GM03348 (cell line): ENCODE results near the gene PFDN1.

Source experiments
- DNase-seq: peaks from one replicate; pipeline ENCODE4 v3.0.0; 2012; ENCODE audit warnings: low spot score

Gene PFDN1

DNA sequence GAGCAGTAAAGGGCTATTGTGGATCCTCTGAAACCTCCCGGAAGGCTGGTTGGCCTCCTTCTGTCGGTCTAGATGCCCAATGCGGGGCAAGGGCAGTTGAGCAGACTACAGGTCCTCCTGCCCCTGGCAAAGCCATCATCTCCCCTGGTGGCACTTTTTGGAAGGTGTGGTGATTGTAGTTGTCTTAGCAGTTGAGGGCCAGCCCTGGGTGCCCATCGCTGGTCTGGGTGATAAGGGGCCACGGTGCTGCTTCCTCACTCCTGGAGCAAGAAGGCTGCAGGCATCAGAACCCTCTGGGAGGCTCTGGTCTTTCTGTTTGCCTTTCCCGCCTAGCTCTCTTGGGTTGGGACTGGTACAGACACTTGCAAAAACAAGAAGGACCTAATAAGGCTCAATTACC is 64.1 kb downstream of the PFDN1 start:
- no peak for DNase-seq

DNA sequence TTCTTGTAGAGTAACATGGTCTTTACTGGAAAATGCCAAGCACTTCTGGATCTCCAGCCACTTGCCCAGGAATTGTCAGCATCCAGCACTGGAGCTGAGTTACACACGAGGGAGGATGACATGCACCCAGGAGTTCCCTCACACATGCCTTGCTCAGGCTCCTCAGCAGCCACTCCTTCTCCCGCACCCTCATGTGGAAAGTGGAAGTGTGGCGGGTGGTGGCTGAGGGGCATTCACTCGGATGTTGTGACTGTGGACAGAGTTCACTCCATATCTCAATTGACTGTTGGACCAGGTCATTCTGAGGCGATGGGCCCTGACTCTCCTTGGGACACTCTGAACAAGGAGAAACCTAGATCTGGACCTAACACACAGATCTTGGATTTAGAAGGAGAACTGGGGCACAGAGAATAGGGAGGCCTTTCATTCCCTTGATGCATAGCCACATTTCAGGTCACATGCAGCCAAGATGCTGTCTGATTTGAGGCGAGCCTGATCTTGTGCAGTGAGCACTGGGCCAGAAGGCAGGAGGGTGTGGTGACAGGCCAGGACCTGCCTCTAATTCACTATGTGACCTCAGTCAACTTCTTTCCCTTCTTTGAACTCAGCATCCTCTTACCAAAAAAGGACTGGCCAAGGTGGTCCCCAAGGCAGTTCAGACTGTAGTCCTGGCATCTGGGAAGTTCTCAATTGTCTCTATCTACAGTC is 65.9 kb downstream of the PFDN1 start:
- DNase-seq: no peak

GRCh38 chr5:140235791-140236551 is 66.9 kb downstream of the PFDN1 start:
- no peak for DNase-seq

GRCh38 chr5:140234377-140234989 is 68.4 kb downstream of the PFDN1 start:
- no peak for DNase-seq

- no peak for DNase-seq
Observed at GRCh38 chr5:140232731-140233130, 70.2 kb downstream of the PFDN1 start.

- no peak for DNase-seq
Observed at GRCh38 chr5:140230373-140230772, 72.5 kb downstream of the PFDN1 start.

DNA sequence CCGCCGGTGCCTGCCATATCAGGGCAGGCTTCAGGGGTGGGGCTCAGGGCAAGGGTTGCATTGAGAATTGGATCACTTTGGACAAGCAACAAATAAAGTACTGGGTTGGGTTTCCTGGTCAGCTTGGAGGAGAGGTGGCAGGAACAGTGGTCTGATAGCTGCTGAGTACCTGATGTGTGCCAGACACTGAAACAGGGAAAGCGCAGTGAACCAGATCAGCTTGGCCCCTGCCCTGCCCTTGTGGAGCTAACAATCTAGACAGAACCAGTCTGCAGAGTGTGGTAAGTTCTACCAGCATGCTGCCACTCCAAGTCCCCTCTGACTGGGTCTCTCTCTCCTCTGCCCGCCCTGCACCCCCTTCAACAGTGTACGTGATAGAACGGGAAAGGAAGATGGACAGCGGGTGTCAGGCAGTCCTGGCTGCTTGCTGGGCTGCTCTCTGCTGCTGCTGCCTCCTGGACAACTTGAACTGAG is 74.5 kb downstream of the PFDN1 start:
- no peak for DNase-seq

DNA sequence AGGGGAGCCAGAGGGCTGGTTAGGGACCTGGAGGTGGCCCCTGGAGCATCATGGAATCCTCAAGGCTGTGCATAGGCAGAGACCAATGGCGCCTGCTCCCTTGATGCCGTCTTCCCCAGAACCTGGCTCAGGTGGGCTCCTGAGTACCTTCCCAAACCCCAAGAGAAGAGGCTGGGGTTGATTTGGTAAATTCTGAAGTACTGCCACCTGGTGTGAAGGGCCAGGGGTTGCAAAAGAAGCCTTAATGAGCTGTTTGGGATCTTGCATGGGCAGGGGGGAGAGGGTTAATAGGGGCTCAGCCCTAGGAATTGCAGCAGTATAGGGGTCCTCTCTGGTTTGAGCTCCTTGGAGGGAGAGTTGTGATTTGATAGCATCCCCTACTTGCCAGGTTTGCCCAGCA is 75.9 kb downstream of the PFDN1 start:
- no peak for DNase-seq

DNA sequence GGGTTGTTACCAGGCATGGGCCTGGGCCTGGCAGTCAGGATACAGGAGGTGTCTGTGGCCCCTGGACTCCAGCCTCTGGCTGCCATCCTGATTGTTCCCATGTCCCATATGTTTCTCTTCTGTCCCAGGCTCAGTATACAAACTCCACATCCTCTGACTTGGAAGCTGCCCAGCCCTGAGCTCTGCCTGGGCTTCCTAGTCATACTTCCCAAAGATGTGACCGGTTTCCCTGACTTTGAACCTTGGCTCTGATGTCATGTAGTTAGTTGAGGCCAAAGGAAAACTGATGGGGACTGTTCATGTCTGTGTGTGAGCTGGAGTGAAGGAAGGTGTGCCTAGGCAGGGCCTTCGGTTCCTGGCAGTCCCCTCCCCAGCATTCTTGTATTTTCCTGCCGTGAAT is 77.5 kb downstream of the PFDN1 start:
- no peak for DNase-seq

GRCh38 chr5:140224658-140225057 is 78.2 kb downstream of the PFDN1 start:
- DNase-seq: no peak

- no peak for DNase-seq
Observed at GRCh38 chr5:140223567-140223966, 79.3 kb downstream of the PFDN1 start.

GRCh38 chr5:140222416-140222815 is 80.5 kb downstream of the PFDN1 start:
- no peak for DNase-seq

DNA sequence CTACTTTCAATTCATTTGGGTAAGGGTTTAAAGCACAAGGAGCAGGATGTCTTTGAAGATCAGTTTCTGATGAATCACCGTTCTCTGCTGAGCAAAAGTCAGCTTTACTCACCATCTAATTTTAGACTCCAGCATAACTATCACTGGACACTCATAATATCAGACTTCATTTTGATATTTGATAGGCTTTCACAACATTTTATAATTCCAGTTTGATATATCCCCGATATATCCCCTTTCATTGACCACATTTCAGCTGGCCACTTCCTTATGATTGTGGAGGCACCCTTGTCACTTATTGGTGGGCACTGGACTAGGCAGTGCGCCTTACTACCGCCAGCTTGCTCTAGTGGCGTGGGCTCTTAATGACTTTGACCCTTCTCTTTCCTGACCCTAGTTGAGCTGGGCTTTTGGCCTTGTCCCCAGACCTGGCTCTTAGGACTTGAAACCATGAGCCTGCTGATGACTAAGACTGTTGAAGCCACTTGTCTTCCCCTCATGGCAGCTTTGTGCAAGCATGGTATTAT is 81.1 kb downstream of the PFDN1 start:
- DNase-seq: peak; percentile 65

GRCh38 chr5:140220698-140221064 is 82.2 kb downstream of the PFDN1 start:
- DNase-seq: no peak

GRCh38 chr5:140220032-140220697 is 82.7 kb downstream of the PFDN1 start:
- DNase-seq: peak; percentile 11

GRCh38 chr5:140219068-140219991 is 83.6 kb downstream of the PFDN1 start:
- no peak for DNase-seq

- DNase-seq: no peak
Observed at GRCh38 chr5:140217299-140218026, 85.4 kb downstream of the PFDN1 start.

DNA sequence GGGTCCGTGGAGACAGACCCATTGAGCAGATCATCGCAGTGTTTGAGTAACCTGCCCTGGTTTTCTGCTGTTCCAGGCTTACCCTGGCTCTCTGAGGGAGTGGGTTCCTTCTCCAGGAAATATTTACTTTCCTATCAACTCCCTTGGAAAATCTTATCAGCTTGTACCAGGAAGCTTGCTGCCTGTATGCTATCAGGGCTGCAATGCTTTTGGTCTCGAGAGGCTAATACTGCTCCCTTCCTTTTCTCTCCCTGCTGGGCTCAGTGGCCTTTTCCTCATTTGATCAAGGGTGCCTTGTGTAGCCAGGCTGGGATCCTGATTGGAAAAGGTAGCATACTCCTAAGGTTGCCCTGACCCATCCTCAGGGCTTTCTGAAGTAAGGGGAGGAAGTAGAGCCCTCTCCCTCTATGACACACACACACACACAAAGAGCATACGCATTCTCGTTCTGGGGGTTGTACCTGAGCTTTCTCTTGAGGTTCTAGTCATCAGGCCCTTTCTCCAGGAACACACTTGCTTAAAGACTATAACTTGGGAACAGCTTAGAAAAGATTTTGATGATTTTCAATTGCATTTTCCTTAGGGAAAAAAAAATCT is 86.3 kb downstream of the PFDN1 start:
- no peak for DNase-seq

DNA sequence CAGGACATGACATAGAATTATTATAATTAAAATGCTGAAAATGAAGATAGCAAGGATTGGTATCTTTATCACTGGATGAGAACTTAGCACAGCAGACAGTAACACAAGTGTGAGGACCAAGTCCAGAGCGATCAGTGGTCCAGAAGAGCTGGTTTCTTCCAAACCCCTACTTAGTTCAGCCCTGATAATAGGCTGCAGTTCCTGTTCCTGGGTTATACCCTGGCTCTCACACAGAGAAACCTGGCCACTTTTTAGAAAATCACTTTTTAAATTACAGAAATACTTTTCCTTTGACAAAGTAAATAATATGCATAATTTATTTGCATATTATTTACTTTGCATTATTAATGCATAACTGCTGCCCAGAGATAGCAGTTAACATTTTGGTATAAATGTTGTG is 87.6 kb downstream of the PFDN1 start:
- DNase-seq: no peak

DNA sequence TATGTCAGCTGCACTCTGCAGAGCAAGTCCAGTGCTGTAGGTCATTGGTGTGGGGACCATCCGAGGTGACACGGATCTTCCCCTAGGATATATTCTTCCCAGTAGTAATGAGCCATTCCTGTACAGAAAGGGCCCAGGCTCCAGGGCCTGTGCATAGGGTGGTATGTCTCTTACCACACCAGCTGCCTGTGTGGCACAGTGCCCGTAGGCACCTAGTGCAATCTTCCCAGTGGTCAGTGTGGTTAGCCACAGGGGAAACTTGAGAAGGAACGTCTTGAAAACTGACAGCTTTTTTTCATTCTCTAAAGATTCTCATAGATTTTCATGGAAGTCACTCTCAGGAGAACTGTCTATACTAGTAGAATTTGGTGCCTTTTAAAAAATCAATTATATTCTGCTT is 88.1 kb downstream of the PFDN1 start:
- peak; percentile 64 for DNase-seq
